Thyroid gland (tissue), 4 donors: ENCODE measurements around the gene SLC25A21.

Experiments used
- CTCF ChIP-seq, 6 experiments: fragments of 200-600 bp in 3 of 6; fragments of 450-650 bp in 3 of 6; sonication (generic) in 3 of 6; IDR thresholded peaks; one replicate each; pipeline ENCODE4 v1.5.1; 2016 to 2019; ENCODE audit warnings: antibody characterized with exemption in 6 of 6, mild to moderate bottlenecking in 2 of 6, inconsistent platforms in 1 of 6, moderate library complexity in 1 of 6
- POLR2A ChIP-seq, 2 donors: fragments of 450-650 bp; IDR thresholded peaks; one replicate each; pipeline ENCODE4 v1.6.1; 2017; ENCODE audit warnings: antibody characterized with exemption in 2 of 2, mild to moderate bottlenecking in 2 of 2, moderate library complexity in 1 of 2

GRCh38 chr14:37054144-37054543 is 118.3 kb downstream of the SLC25A21 start:
- no peak for TF ChIP-seq CTCF (IDR thresholded peaks at IDR 0.05)
- no peak for TF ChIP-seq POLR2A (IDR thresholded peaks at IDR 0.05)
